Hepatocyte (in vitro differentiated cells): ENCODE data around the gene MR1. TPM values are rescaled to one million over a fixed set of nuclear protein-coding genes. Genes with fewer than 3 reads are reported as not detected.

Source experiments
- DNase-seq: peaks from one replicate; pipeline ENCODE4 v3.0.0-alpha.2; 2016; ENCODE audit warnings: low spot score
- H2AFZ ChIP-seq: fragments of 200-600 bp; sonication (generic); 2 replicates; pipeline ENCODE4 v1.6.0; 2016; ENCODE audit warnings: antibody characterized with exemption, mild to moderate bottlenecking
- H3K27ac ChIP-seq: fragments of 200-600 bp; sonication (generic); 2 replicates; pipeline ENCODE4 v1.5.1; 2016; ENCODE audit warnings: mild to moderate bottlenecking
- H3K27me3 ChIP-seq: fragments of 200-600 bp; sonication (generic); 2 replicates; pipeline ENCODE4 v1.6.1; 2016
- H3K36me3 ChIP-seq: fragments of 200-600 bp; sonication (generic); replicated peaks from 2 replicates; pipeline ENCODE4 v1.5.1; 2016; ENCODE audit warnings: low read depth; ENCODE audit not compliant: insufficient read depth
- H3K4me1 ChIP-seq: fragments of 200-600 bp; sonication (generic); 2 replicates; pipeline ENCODE4 v1.5.1; 2016; ENCODE audit warnings: mild to moderate bottlenecking, moderate library complexity; ENCODE audit not compliant: insufficient read depth
- H3K4me2 ChIP-seq: fragments of 200-600 bp; sonication (generic); 2 replicates; pipeline ENCODE4 v1.6.0; 2016
- H3K4me3 ChIP-seq: fragments of 200-600 bp; sonication (generic); 2 replicates; pipeline ENCODE4 v1.5.1; 2016; ENCODE audit warnings: mild to moderate bottlenecking
- H3K79me2 ChIP-seq: fragments of 200-600 bp; sonication (generic); 2 replicates; pipeline ENCODE4 v1.6.0; 2017; ENCODE audit warnings: mild to moderate bottlenecking
- H3K9me2 ChIP-seq: fragments of 200-600 bp; sonication (generic); replicated peaks from 2 replicates; pipeline ENCODE4 v1.6.0; 2017; ENCODE audit warnings: mild to moderate bottlenecking; ENCODE audit not compliant: insufficient read depth
- H3K9me3 ChIP-seq: fragments of 200-600 bp; sonication (generic); 2 replicates; pipeline ENCODE4 v1.5.1; 2016; ENCODE audit warnings: low read depth, mild to moderate bottlenecking
- H4K20me1 ChIP-seq: fragments of 200-600 bp; sonication (generic); 2 replicates; pipeline ENCODE4 v1.6.0; 2016; ENCODE audit warnings: mild to moderate bottlenecking; ENCODE audit not compliant: insufficient read depth, poor library complexity, severe bottlenecking
- CTCF ChIP-seq: fragments of 200-600 bp; sonication (generic); IDR thresholded peaks from 2 replicates; pipeline ENCODE4 v1.5.1; 2016; ENCODE audit warnings: antibody characterized with exemption, mild to moderate bottlenecking; ENCODE audit not compliant: poor library complexity
- EZH2 ChIP-seq: fragments of 200-600 bp; sonication (generic); IDR thresholded peaks from 2 replicates; pipeline ENCODE4 v1.6.1; 2016; ENCODE audit warnings: antibody characterized with exemption, mild to moderate bottlenecking, borderline replicate concordance
- EZH2phosphoT487 ChIP-seq: fragments of 200-600 bp; sonication (generic); IDR thresholded peaks from one replicate; pipeline ENCODE4 v1.6.1; 2018; ENCODE audit warnings: antibody characterized with exemption, mild to moderate bottlenecking, low read depth, moderate library complexity; ENCODE audit not compliant: unreplicated experiment, severe bottlenecking
- WGBS: methylation state at CpG from one replicate; pipeline ENCODE4 v1.1.6; 2016; ENCODE audit warnings: low lambda C conversion rate; ENCODE audit errors: missing lambda C conversion rate; 5-methylcytosine and 5-hydroxymethylcytosine counted together
- polyA plus RNA-seq: library from polyadenylated mRNA; unstranded; fragments of >200 nt; fragmentation: Nextera tagmentation; extraction: Ambion mirVana; gene quantifications from 2 replicates; pipeline ENCODE4 v1.2.1, GENCODE V29; 2016
- total RNA-seq: library from RNA; depleted of rRNA; stranded (reverse); fragments of >200 nt; gene quantifications from 2 replicates; pipeline ENCODE4 v1.2.3, GENCODE V29; 2014

Gene MR1
- total and polyA plus RNA-seq, 2 experiments from 2014 or later, result 8.9 to 10.6 TPM

- 58% methylated on average over 2 of the region's 2 CpGs for WGBS
- no peak for DNase-seq
- H3K36me3 ChIP-seq, result no peaks in the 10 kb centered on the region
- H3K9me3 ChIP-seq, result no peaks in the 10 kb centered on the region
- H3K4me3 ChIP-seq, result no peak overlapping the region
- H3K4me1 ChIP-seq, result peaks cover 36% of the 10 kb centered on the region
- no peak overlapping the region for H2AFZ ChIP-seq
- no peaks in the 10 kb centered on the region for H3K9me2 ChIP-seq
- no peaks in the 10 kb centered on the region for H3K27me3 ChIP-seq
- H4K20me1 ChIP-seq, result no peaks in the 10 kb centered on the region
- no peak for TF ChIP-seq EZH2
- no peak for TF ChIP-seq CTCF
- TF ChIP-seq EZH2phosphoT487, result no peak
- peak overlapping the region; percentile 35 for H3K4me2 ChIP-seq
- peaks cover 4% of the 10 kb centered on the region for H3K79me2 ChIP-seq
- H3K27ac ChIP-seq, result peak overlapping the region; percentile 57
These were observed 73.9 kb downstream of the MR1 start for GRCh38 chr1:181107711-181108110.

DNA sequence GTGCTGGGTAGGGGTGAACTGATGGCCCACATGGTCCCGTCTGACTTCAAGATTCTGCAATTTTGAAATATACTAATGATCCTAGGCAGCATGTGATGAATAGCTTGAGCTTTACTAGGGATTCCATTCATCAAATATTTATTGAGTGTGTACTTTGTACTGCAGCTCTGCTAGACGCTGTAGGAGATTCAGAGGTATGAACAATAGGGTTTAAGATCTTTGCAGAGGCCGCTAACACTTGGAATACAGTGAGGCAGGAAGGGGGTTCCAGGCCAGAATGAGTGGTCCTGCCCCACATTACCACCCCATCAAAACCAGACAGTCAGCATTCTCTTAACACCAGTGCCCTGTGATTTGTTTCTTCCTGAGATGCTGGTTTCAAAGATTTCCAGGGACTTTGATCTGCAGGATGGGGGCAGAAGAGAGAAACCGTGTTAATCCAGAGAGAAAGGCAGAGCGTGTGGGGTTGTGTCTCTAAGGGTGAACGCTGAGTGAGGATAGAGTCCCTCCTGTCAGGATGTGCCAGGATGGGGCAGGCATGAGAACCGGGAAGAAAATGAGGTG is 74.6 kb downstream of the MR1 start:
- 46% methylated on average over 7 of the region's 7 CpGs for WGBS
- Histone ChIP-seq H3K27ac (peak overlapping the region; percentile 57), H3K4me2 (peak overlapping the region; percentile 35), H2AFZ (no peak overlapping the region), H3K9me3 (no peaks in the 10 kb centered on the region), H3K36me3 (no peaks in the 10 kb centered on the region), H3K4me1 (peaks cover 42% of the 10 kb centered on the region), H3K9me2 (no peaks in the 10 kb centered on the region), H3K79me2 (peaks cover 3% of the 10 kb centered on the region), H3K27me3 (no peaks in the 10 kb centered on the region), H3K4me3 (no peak overlapping the region), H4K20me1 (no peaks in the 10 kb centered on the region)
- TF ChIP-seq EZH2, result no peak
- TF ChIP-seq EZH2phosphoT487, result no peak
- TF ChIP-seq CTCF, result no peak
- no peak for DNase-seq

DNA sequence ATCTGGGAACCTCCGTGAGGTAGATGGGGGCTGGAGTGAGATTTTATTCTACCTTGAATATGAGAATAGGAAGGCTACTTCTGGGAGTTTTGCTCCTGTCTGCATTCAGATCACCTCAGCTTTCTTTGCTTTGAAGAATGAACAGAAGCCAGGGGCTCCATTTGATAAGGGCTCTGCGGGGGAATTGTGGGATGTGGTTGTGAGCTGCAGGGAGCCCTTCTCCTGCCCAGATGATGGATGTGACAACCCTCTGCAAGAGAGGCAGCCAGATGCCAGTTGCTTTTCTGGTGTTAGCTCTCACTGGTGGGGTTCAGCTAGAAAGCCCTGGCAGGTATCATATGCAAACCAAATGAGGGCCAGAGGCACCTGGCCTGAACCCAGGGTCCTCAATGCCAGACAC is 76.2 kb downstream of the MR1 start:
- Histone ChIP-seq H3K9me2 (no peaks in the 10 kb centered on the region), H3K4me1 (peaks cover 31% of the 10 kb centered on the region), H3K27me3 (no peaks in the 10 kb centered on the region), H3K79me2 (no peaks in the 10 kb centered on the region), H4K20me1 (no peaks in the 10 kb centered on the region), H3K36me3 (no peaks in the 10 kb centered on the region), H3K4me3 (no peak overlapping the region), H3K27ac (no peak overlapping the region), H3K9me3 (no peaks in the 10 kb centered on the region), H2AFZ (no peak overlapping the region), H3K4me2 (no peak overlapping the region)
- no peak for TF ChIP-seq CTCF
- TF ChIP-seq EZH2phosphoT487, result no peak
- no peak for TF ChIP-seq EZH2
- WGBS, result 88% methylated on average over 2 of the region's 2 CpGs
- DNase-seq, result no peak

Other genes starting within 250 kb of the MR1 start
- 2.6 and 3.0 TPM in 2 replicates for gene KIAA1614, start 121.1 kb upstream of the MR1 start, total RNA-seq
- 2.5 and 2.9 TPM in 2 replicates for gene KIAA1614, start 121.1 kb upstream of the MR1 start, polyA plus RNA-seq
- gene STX6, start 11.1 kb upstream of the MR1 start, total RNA-seq, result 18.5 and 19.2 TPM in 2 replicates
- 10.3 and 10.7 TPM in 2 replicates for gene STX6, start 11.1 kb upstream of the MR1 start, polyA plus RNA-seq
- gene IER5, start 54.7 kb downstream of the MR1 start, total RNA-seq, result 13.0 and 16.6 TPM in 2 replicates
- gene IER5, start 54.7 kb downstream of the MR1 start, polyA plus RNA-seq, result 18.2 and 23.1 TPM in 2 replicates